HG03060 (cell line): Measurements from ENCODE around the gene EDEM3.

ENCODE experiments used
- ATAC-seq: cut with Tn5 transposase; IDR thresholded peaks from one replicate; pipeline ENCODE4 v1.9.1; 2021; ENCODE audit warnings: low read depth, moderate number of reproducible peaks; ENCODE audit not compliant: unreplicated experiment

Gene EDEM3

GRCh38 chr1:184646178-184646701 lies 108.4 kb downstream of the EDEM3 start:
- no peak for ATAC-seq

GRCh38 chr1:184644771-184645170 lies 109.9 kb downstream of the EDEM3 start:
- no peak for ATAC-seq

- ATAC-seq = no peak
These were observed 111.0 kb downstream of the EDEM3 start for GRCh38 chr1:184643661-184644060.

- no peak for ATAC-seq
These were observed 112.8 kb downstream of the EDEM3 start for GRCh38 chr1:184641894-184642293.

GRCh38 chr1:184640505-184640904 lies 114.2 kb downstream of the EDEM3 start:
- ATAC-seq = no peak
